NK-92 treated with Interleukin-12 subunit alpha and Interleukin-12 subunit beta, amount 100 ng/mL, for 24 hours (cell line): ENCODE results near the gene MSANTD2.

Source experiments
- DNase-seq: peaks from one replicate; lab custom pipeline; 2025; lab: John Stamatoyannopoulos, UW

The MSANTD2 gene

DNA sequence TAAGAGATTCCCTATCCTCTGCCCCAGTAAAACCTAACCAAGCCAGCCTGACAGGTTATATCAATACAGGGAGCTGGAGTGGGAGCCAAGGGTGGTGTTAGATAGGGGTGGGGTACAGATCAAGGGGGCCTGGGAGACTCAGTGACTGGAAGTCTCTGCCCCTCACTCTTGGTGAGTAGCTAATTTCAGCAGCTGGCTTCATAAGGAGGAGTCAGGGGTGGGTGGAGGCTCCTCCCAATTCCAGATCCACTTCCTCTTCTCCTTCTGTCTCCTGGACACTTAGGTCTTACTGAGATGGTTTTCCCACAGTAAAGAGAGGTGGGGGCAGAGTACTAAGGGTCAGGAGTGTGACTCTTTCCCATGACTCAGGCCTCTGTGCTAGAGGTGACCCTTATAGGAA, 47.0 kb downstream of the MSANTD2 start:
- DNase-seq, result no peak

DNA sequence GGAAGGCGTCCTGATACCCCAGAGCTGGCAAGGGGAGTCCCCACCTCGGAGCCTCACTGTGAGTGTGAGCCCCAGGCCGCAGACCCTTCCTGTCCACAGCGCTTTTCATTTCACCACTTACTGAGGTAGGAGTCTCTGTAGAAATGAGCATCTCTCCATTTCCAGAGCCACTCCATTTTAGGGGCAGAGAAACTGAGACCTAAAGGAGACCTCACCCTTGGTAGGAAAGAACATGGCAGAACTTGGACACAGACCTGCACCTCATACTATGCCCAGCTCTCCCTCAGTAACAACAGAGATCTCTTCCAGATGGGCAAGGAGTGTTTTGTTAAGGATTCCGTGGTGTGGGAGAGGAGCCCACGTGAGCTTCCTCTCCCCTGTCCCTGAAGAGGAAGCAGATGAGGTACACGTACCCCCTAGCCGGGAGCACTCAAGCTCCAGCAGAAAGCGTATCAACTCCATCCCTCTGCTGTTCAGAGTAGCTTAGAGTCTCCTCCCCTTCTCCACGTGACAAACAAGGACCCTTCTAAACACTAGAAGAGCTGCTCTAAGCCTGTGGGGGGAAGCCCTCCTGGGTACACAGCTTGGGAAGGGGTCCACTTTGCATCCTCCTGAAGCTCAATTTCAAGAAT, 47.6 kb downstream of the MSANTD2 start:
- no peak for DNase-seq

- DNase-seq, result no peak
These were observed 48.3 kb downstream of the MSANTD2 start, which contains the start of gene VSIG2 for GRCh38 chr11:124751741-124752470. VSIG2 (minus strand) TSS chr11:124752255; CDS start chr11:124752137, 118 bp downstream.

DNA sequence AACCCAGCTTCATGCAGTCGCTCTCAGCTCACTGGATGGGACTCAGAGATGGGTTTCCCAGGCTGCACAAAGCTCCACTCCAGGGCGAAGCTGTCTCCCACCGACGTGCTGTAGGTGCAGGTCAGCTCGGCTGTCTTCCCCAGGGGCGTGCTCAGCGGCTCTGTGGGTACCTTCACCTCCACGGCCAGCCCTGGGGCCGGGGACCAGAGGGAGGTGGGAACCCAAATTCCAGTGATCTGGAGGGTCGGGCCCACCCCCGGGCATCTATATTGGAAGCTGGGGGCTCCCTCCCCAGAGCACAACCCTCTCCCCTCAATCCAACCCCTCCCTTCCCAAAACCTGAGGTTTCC, 48.8 kb downstream of the MSANTD2 start:
- no peak for DNase-seq

- DNase-seq, result no peak
These were observed 50.3 kb downstream of the MSANTD2 start for GRCh38 chr11:124749912-124750311.

DNA sequence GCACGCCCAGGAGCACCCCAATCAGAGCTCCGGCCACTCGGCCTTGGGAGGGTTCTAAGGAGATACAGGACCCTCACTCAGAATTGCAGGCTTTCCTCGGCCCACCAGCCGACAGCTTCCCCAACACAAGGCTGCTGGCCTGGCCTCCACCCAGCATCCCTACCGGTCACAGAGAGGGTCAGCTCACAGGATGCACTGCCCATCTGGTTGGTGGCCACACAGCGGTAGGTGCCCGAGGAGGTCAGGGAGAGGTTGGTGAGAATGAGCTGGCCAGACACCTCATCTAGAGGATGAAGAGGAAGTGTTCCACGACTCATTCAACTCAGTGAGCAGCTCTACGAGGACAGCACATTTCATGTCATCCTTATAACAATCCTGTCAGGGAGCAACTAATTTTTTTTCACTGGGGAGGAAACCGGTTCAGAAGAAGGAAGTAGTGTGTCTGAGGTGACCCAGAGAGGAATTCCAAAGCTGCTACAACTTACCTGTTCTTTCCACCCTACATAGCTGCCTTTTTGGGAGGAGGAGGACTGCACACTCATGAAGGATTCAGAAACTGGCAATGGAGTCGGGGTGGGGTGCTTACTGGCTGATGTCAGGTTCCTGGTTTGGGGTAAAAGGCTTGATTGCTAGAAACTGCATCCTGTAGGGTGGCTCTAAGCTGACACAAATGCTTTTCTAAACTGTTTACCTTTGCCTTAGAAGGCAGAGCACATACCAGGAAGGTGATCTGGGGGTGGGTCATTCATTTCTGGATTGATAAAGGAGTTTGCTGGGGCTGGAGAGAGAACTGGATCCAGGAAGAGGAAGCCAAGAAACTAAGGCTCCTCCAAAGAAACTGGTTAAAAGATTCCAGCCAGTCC, 51.5 kb downstream of the MSANTD2 start:
- no peak for DNase-seq

DNA sequence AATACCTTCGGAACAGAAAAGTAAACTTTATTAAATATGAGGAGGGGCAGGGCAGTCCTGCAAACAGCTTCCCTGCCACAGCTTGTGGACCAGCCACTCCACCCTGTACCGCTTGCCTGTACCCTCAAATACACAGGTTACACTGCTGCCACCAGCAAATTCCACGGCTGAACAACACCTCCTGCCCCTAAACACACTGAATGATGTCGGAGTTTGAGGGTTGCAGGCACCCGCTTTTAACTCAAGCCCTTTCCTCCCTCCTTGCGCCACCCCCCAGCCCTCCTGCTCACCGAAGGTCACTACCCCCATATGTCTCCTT, 52.1 kb downstream of the MSANTD2 start:
- no peak for DNase-seq

DNA sequence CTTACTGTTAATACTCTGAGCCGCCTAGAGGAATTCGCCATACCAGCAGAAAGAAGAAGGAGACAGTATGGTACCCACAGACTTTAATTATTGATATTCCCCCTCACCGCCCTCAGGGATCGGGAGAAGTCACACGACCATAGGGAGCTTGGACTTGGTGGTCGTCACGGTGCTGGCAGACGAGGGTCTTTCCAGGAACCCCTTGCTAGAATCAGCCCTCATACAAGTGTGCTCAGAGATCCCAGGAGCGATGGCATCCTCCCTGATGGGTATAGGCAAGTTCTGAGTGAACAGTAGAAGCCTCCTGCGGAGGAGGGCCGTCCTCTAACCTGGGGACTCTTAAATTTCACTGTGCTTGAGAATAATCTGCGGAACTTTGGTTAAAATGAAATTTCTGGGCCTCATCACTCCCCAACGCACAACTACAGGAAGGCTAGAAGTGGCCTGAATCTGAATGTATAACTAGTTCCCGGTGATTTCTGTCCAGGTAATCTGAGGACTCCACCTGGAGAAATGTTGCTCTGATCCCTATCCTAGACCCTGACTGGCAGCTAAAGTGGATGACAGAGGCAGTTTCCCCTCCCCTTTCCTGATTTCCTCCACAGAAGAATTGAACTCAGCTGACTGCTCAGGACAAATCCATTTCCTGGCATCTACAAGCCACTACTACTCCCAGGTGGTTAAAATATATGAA, 52.7 kb downstream of the MSANTD2 start:
- no peak for DNase-seq

DNA sequence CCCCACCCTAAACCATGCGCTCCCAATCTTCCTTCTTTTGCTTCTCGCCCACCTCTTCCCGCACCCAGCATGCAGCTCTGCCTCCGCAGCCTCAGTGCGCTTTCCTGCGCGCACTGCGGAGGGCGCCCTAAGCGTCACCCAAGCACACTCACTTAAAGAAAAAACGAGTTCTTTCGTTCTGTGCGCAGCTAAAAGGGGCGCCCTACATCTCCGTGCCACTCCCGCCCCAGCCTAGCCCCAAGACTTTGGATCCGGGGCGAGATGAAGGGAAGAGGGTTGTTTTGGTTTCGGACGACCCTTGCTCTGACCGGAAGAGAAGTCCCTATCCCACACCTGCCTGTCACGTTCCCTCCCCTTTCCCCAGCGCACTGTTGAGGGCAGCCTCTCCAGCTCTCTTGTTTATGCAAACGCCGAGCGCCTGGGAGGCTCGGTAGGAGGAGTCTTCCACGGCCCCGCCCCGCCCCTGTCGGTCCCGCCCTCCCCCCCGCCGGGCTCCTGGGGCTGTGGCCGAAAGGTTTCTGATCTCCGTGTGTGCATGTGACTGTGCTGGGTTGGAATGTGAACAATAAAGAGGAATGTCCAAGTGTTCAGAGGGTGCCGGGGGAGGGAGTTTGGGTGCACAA, 53.5 kb downstream of the MSANTD2 start:
- DNase-seq, result no peak

DNA sequence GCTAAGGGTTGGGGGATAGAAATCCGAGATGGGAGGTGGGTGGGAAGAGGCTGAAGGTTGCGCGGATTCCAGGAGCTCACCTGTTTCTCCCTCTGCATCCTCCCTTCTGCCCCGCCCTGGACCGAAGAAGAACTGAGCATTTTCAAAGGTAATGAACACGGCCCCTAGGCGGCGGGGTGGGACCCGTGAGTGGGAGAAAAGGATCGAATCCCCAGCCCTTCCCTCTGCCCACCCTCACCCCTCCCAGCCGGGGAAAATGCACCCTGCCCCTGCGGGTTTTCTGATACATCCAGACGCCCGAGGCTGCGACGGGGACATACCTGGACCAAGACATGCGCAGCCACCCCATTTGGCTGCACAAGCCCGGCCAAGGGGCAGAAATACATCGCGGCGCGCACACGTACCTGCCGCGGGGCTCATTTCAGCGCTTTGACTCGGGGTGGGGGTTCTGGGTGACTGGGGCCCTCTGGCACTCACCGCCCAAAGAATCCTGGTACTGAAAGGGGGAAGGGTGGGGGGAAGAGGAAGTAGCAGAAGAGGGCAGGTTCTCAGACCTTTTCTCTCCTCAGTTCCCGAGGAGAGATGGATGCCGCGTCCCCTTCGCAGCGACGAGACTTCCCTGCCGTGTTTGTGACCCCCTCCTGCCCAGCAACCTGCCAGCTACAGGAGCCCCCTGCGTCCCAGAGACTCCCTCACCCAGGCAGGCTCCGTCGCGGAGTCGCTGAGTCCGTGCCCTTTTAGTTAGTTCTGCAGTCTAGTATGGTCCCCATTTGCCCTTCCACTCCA, 54.2 kb downstream of the MSANTD2 start:
- no peak for DNase-seq

- no peak for DNase-seq
These were observed 54.9 kb downstream of the MSANTD2 start for GRCh38 chr11:124745270-124745834.

- no peak for DNase-seq
These were observed 57.2 kb downstream of the MSANTD2 start for GRCh38 chr11:124743050-124743449.

DNA sequence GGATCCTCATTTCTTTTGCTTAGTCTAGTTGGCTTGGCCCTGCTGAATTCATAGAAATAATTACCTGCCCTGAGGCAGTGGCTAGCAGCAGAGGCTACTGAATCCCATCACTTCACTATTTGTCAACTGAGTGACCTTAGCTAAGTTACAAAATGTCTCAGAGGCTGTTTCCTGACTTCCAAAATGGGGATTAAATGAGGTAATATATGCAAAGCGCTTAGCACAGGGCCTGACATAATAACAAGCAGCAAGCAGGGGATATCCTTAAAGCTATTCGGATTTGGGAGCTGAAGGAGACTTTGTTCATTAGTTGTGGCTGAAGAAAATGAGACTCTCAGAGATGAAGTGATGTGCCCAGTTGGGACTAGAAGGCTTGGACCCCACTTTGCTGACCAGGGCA, 57.7 kb downstream of the MSANTD2 start:
- no peak for DNase-seq

- DNase-seq, result no peak
These were observed 59.8 kb downstream of the MSANTD2 start for GRCh38 chr11:124740277-124740882.

GRCh38 chr11:124739479-124740276, 60.5 kb downstream of the MSANTD2 start, which contains the start of gene NRGN:
NRGN (plus strand) TSS chr11:124739942; CDS start chr11:124740085, 143 bp downstream.
- DNase-seq, result no peak

DNA sequence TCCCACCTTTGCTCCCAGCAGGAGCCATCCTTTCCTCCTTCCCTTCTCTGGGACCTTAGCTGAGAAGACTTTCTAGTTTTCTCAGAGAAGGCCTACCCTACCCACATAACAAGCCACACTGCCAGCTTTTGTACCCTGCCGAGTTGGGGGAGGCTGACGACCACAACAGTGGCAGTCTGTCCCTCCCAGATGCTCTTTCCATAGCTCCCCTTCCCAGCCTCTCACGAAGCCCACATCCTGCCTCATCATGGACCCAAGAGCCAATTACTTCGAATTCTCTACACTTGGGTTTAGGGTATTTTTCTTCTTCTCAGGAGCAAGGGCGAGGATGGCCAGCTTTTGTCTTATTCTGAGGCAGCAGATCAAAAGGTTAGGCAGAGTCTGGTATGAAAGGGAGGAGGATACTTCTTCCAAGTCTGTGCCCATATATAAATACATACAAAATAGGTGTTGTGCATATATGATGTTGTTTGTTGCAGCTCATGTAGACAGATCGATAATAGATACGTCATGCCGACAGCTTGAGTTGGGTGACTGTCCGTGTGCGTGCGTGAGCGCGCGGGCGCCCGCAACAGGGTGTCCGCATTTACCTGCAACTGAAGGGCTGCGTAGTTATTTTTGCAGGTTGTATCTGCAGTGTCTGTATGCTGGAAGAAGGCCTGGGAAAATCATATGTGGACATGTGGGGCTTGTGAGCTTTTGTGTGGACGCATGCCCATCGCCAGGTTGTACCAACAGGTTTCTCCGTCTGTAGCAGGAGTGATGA, 61.3 kb downstream of the MSANTD2 start:
- no peak for DNase-seq

DNA sequence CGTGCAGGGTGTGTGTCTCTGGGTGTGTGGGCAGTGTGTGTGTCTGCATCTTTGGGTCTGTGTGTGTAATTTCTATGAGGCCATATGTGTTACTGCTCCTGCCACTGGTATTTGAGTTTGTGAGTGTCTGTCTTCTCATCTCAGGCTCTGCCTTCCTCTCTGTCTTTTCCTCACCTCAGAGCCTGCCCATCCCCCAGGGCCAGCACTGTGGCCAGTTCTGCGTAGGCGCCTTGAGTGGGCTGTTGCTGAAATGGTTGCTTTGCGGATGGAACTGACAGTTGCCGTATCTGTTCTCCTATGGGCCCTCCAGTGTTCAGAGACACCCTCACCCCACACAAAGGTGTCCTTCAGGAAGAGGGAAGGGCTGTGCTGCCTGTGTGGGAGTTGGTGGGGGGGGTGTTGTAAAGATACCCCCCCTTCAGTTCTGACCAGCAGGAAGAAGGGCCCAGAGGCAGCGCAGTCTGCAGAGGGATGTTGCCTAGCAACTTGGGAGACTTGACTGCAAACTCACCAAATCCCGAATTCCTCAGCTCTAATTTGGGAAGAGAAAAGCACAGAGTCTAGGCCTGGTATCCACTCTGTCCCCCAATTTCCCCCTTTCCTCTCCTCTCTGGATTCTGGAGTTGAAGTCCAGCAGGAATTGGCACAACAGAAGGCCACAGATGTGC, 62.4 kb downstream of the MSANTD2 start:
- DNase-seq, result no peak

- no peak for DNase-seq
These were observed 63.5 kb downstream of the MSANTD2 start for GRCh38 chr11:124736736-124737135.
